ENCODE data around the gene SPOCK2. TPM values are rescaled to one million over a fixed set of nuclear protein-coding genes. Genes with fewer than 3 reads are reported as not detected.

SPOCK2 gene
- total and polyA plus RNA-seq, 2 of the 13 experiments (the other 11 are each of a cell fraction or from before 2014, with no cell fraction given), result 8.6 to 30.6 TPM

DNA sequence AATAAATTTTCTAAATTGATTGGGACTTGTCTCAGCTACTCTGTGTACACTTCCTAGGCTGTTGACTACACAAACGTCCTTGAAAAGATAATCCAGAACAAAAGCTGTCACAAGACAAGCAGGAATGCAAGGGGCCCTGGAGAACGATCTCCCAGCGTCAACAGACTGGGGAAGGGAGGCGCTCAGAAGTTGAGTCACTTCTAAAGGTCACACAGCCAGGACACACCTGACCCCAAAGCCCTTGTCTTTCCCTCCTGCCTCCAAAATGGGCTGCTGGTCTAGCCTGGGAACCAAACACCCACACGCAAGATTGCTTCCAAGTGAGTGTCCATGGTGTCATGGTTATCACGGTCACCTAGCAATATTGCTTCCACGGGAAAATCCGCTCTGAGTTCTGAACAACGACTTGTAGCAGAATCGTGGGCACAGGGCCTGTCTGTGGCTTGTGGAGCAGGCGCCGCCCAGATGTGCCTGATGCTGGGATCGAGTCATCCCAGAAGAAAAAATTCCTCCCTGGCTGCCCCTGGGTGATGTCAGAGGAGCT, 49.8 kb downstream of the SPOCK2 start (continued):
- TF ChIP-seq ZNF564 (CRISPR knock-in tag; IDR thresholded peaks at IDR 0.05) (0 out of 2 replicates have a peak, but pooled peaks have one; percentile 26), SMAD3 (CRISPR knock-in tag; IDR thresholded peaks at IDR 0.05) (no peak; the same call in 1 of the 2 replicates), ZNF589 (CRISPR knock-in tag; conservative IDR thresholded peaks at IDR 0.05) (no peak), MEIS1 (CRISPR knock-in tag; IDR thresholded peaks at IDR 0.05; ENCODE audit: borderline replicate concordance) (no peak), CCAR2 (optimal IDR thresholded peaks at IDR 0.05; ENCODE audit: low read depth, low read length) (peak; percentile 58), ZBTB7B (CRISPR knock-in tag; IDR thresholded peaks at IDR 0.05) (peak; percentile 69; the same call in 1 of the 2 replicates), RFX1 (IDR thresholded peaks at IDR 0.05) (no peak), ZNF430 (CRISPR knock-in tag; IDR thresholded peaks at IDR 0.05) (no peak), SALL2 (CRISPR knock-in tag; IDR thresholded peaks at IDR 0.05) (no peak), ZBTB3 (CRISPR knock-in tag; IDR thresholded peaks at IDR 0.05; ENCODE audit: borderline replicate concordance, low read depth) (no peak), SUZ12 (IDR thresholded peaks at IDR 0.05; ENCODE audit: low read depth, low read length) (no peak), RELA (CRISPR knock-in tag; IDR thresholded peaks at IDR 0.05) (no peak), CBX1 (IDR thresholded peaks at IDR 0.05; ENCODE audit: low read depth) (peak; percentile 51), PLRG1 (conservative IDR thresholded peaks at IDR 0.05) (no peak), HNF4G (IDR thresholded peaks at IDR 0.05; ENCODE audit: borderline replicate concordance, low read depth, low read length) (peak; percentile 58; the same call in 1 of the 2 replicates), HNF4G (CRISPR knock-in tag; IDR thresholded peaks at IDR 0.05; ENCODE audit: borderline replicate concordance, low read depth) (peak; percentile 65; the same call in 1 of the 2 replicates), FLYWCH1 (CRISPR knock-in tag; IDR thresholded peaks at IDR 0.05) (no peak), FOXA1 (IDR thresholded peaks at IDR 0.05) (peak; percentile 36; the same call in 1 of the 2 replicates), FOXA1 (CRISPR knock-in tag; IDR thresholded peaks at IDR 0.05) (peak; percentile 93)
- TF ChIP-seq, protein P1, sequence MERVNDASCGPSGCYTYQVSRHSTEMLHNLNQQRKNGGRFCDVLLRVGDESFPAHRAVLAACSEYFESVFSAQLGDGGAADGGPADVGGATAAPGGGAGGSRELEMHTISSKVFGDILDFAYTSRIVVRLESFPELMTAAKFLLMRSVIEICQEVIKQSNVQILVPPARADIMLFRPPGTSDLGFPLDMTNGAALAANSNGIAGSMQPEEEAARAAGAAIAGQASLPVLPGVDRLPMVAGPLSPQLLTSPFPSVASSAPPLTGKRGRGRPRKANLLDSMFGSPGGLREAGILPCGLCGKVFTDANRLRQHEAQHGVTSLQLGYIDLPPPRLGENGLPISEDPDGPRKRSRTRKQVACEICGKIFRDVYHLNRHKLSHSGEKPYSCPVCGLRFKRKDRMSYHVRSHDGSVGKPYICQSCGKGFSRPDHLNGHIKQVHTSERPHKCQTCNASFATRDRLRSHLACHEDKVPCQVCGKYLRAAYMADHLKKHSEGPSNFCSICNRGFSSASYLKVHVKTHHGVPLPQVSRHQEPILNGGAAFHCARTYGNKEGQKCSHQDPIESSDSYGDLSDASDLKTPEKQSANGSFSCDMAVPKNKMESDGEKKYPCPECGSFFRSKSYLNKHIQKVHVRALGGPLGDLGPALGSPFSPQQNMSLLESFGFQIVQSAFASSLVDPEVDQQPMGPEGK (CRISPR knock-in tag; IDR thresholded peaks at IDR 0.05), result peak; percentile 61
- TF ChIP-seq, protein P2, sequence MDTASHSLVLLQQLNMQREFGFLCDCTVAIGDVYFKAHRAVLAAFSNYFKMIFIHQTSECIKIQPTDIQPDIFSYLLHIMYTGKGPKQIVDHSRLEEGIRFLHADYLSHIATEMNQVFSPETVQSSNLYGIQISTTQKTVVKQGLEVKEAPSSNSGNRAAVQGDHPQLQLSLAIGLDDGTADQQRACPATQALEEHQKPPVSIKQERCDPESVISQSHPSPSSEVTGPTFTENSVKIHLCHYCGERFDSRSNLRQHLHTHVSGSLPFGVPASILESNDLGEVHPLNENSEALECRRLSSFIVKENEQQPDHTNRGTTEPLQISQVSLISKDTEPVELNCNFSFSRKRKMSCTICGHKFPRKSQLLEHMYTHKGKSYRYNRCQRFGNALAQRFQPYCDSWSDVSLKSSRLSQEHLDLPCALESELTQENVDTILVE (CRISPR knock-in tag; IDR thresholded peaks at IDR 0.05), result no peak
- TF ChIP-seq, protein P3, sequence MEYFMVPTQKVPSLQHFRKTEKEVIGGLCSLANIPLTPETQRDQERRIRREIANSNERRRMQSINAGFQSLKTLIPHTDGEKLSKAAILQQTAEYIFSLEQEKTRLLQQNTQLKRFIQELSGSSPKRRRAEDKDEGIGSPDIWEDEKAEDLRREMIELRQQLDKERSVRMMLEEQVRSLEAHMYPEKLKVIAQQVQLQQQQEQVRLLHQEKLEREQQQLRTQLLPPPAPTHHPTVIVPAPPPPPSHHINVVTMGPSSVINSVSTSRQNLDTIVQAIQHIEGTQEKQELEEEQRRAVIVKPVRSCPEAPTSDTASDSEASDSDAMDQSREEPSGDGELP (IDR thresholded peaks at IDR 0.05; ENCODE audit: borderline replicate concordance, low read depth), result 0 out of 2 replicates have a peak, but pooled peaks have one; percentile 63
- TF ChIP-seq, protein P4, sequence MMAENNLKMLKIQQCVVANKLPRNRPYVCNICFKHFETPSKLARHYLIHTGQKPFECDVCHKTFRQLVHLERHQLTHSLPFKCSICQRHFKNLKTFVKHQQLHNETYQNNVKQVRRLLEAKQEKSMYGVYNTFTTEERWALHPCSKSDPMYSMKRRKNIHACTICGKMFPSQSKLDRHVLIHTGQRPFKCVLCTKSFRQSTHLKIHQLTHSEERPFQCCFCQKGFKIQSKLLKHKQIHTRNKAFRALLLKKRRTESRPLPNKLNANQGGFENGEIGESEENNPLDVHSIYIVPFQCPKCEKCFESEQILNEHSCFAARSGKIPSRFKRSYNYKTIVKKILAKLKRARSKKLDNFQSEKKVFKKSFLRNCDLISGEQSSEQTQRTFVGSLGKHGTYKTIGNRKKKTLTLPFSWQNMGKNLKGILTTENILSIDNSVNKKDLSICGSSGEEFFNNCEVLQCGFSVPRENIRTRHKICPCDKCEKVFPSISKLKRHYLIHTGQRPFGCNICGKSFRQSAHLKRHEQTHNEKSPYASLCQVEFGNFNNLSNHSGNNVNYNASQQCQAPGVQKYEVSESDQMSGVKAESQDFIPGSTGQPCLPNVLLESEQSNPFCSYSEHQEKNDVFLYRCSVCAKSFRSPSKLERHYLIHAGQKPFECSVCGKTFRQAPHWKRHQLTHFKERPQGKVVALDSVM (CRISPR knock-in tag; IDR thresholded peaks at IDR 0.05), result peak; percentile 42; the same call in 1 of the 2 replicates
- TF ChIP-seq, protein P5, sequence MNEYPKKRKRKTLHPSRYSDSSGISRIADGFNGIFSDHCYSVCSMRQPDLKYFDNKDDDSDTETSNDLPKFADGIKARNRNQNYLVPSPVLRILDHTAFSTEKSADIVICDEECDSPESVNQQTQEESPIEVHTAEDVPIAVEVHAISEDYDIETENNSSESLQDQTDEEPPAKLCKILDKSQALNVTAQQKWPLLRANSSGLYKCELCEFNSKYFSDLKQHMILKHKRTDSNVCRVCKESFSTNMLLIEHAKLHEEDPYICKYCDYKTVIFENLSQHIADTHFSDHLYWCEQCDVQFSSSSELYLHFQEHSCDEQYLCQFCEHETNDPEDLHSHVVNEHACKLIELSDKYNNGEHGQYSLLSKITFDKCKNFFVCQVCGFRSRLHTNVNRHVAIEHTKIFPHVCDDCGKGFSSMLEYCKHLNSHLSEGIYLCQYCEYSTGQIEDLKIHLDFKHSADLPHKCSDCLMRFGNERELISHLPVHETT (CRISPR knock-in tag; conservative IDR thresholded peaks at IDR 0.05), result no peak
- TF ChIP-seq, protein P6, sequence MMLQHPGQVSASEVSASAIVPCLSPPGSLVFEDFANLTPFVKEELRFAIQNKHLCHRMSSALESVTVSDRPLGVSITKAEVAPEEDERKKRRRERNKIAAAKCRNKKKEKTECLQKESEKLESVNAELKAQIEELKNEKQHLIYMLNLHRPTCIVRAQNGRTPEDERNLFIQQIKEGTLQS (CRISPR knock-in tag; IDR thresholded peaks at IDR 0.05), result peak; percentile 79

All from HepG2 (cell line).